Measurements from ENCODE around the gene MPP2.
"Not testable (repeated sequence)": the region's sequence is repeated elsewhere in the genome, so short reads cannot be mapped to it uniquely, and the experiment has no call there.

MPP2 gene

GRCh38 chr17:43900858-43901754 lies 6.2 kb downstream of the MPP2 start:
- DNase-seq = no peak

- DNase-seq = peak; percentile 87 to 90
Observed at GRCh38 chr17:43900183-43900857, 7.0 kb downstream of the MPP2 start.

- DNase-seq = no peak
Observed at GRCh38 chr17:43898446-43898845, 8.9 kb downstream of the MPP2 start.

- DNase-seq = no peak
Observed at GRCh38 chr17:43897831-43898230, 9.5 kb downstream of the MPP2 start.

GRCh38 chr17:43894494-43894893 lies 12.8 kb downstream of the MPP2 start:
- not testable (repeated sequence) for DNase-seq

GRCh38 chr17:43892647-43892952 lies 14.7 kb downstream of the MPP2 start:
- DNase-seq = no peak

- DNase-seq = no peak
Observed at GRCh38 chr17:43891851-43892646, 15.3 kb downstream of the MPP2 start.

GRCh38 chr17:43890240-43890639 lies 17.1 kb downstream of the MPP2 start:
- DNase-seq = no peak

GRCh38 chr17:43888548-43888947 lies 18.8 kb downstream of the MPP2 start:
- no peak for DNase-seq

- no peak for DNase-seq
Observed at GRCh38 chr17:43882761-43883415, 24.4 kb downstream of the MPP2 start.

GRCh38 chr17:43881758-43882505 lies 25.4 kb downstream of the MPP2 start:
- no peak for DNase-seq

GRCh38 chr17:43881181-43881580 lies 26.2 kb downstream of the MPP2 start:
- no peak for DNase-seq

- peak; percentile 54 to 65 for DNase-seq
Observed at GRCh38 chr17:43880420-43880991, 26.8 kb downstream of the MPP2 start.

GRCh38 chr17:43879723-43880419 lies 27.5 kb downstream of the MPP2 start:
- no peak for DNase-seq

GRCh38 chr17:43878260-43879175 lies 28.8 kb downstream of the MPP2 start:
- DNase-seq = peak; percentile 72 to 79

- DNase-seq = no peak
Observed at GRCh38 chr17:43877451-43878155, 29.7 kb downstream of the MPP2 start.

GRCh38 chr17:43877031-43877430 lies 30.3 kb downstream of the MPP2 start:
- DNase-seq = no peak

GRCh38 chr17:43875476-43876147 lies 31.7 kb downstream of the MPP2 start:
- no peak for DNase-seq

- DNase-seq = no peak
Observed at GRCh38 chr17:43874293-43874692, 33.0 kb downstream of the MPP2 start.

Data from activated CD4-positive, alpha-beta T cell treated with anti-CD3 and anti-CD28 coated beads, Interleukin-2, amount 50 U/mL, for 48 hours (primary cell).